Hepatocyte (in vitro differentiated cells): ENCODE data around the gene KIF13A.

ENCODE experiments used
- EZH2 ChIP-seq: fragments of 200-600 bp; sonication (generic); IDR thresholded peaks from 2 replicates; pipeline ENCODE4 v1.6.1; 2016; ENCODE audit warnings: antibody characterized with exemption, mild to moderate bottlenecking, borderline replicate concordance
- EZH2phosphoT487 ChIP-seq: fragments of 200-600 bp; sonication (generic); IDR thresholded peaks from one replicate; pipeline ENCODE4 v1.6.1; 2018; ENCODE audit warnings: antibody characterized with exemption, mild to moderate bottlenecking, low read depth, moderate library complexity; ENCODE audit not compliant: unreplicated experiment, severe bottlenecking
- TF ChIP-seq, protein P1 (sequence below): fragments of 200-600 bp; sonication (generic); IDR thresholded peaks from 2 replicates; pipeline ENCODE4 v1.5.1; 2016; ENCODE audit warnings: antibody characterized with exemption, mild to moderate bottlenecking; ENCODE audit not compliant: poor library complexity

DNA sequence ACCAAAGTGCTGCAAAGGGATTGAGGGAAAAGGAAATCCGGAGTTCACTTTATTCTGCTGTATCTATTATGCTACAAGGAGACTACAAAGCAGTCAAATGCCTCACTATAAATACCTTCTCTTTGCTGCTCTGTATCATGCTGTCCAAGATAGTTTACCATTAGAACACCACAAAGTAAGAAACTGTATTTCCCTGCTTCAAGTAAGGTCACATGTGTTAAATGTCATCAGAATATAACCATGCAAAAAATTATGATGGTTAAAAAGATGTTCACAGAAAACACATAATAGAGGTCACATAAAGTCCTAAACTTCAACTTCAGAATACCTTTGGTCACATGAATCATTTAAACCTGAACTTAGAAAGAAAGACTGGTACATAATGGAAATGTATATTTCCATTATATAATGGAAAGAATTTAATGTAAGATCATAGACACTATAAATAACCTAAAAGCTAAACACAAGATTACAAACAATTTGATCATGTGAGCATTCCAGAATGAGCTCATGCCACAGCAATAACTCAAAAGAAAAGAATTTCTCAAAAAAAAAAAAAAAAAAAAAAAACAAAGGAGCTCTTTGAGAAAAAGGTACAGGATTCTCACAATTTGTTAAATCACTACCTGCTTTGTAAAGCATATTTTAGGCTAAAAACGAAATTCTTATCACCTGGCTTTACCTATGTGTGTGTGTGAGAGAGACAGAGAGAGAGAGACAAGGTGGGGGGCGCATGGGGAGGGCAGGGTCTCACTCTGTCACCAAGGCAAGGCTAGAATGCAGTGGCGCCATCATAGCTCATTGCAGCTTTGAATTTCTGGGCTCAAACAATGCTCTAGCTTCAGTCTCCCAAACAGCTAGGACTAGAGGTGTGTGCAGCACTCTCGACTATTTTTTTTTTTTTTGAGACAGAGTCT, 58.7 kb downstream of the KIF13A start:
- TF ChIP-seq, protein P1, sequence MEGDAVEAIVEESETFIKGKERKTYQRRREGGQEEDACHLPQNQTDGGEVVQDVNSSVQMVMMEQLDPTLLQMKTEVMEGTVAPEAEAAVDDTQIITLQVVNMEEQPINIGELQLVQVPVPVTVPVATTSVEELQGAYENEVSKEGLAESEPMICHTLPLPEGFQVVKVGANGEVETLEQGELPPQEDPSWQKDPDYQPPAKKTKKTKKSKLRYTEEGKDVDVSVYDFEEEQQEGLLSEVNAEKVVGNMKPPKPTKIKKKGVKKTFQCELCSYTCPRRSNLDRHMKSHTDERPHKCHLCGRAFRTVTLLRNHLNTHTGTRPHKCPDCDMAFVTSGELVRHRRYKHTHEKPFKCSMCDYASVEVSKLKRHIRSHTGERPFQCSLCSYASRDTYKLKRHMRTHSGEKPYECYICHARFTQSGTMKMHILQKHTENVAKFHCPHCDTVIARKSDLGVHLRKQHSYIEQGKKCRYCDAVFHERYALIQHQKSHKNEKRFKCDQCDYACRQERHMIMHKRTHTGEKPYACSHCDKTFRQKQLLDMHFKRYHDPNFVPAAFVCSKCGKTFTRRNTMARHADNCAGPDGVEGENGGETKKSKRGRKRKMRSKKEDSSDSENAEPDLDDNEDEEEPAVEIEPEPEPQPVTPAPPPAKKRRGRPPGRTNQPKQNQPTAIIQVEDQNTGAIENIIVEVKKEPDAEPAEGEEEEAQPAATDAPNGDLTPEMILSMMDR = no peak
- TF ChIP-seq EZH2phosphoT487 = no peak
- TF ChIP-seq EZH2 = no peak
